Neutrophil (primary cell): ENCODE data around the gene SYNGR2.

Experiments used
- H3K27ac ChIP-seq: fragments of 200-600 bp; sonication (generic); 2 replicates; pipeline ENCODE4 v1.5.1; 2016; ENCODE audit warnings: mild to moderate bottlenecking, moderate library complexity
- H3K27me3 ChIP-seq: fragments of 200-600 bp; sonication (generic); 2 replicates; pipeline ENCODE4 v1.6.0; 2016; ENCODE audit warnings: mild to moderate bottlenecking
- H3K36me3 ChIP-seq: fragments of 200-600 bp; sonication (generic); 2 replicates; pipeline ENCODE4 v1.5.1; 2017
- H3K4me1 ChIP-seq, 2 experiments: fragments of 200-600 bp in 1 of 2; sonication (generic) in 1 of 2; 1 replicate in 1 of 2; 2 replicates in 1 of 2; pipeline versions ENCODE4 v1.5.1 to v1.6.1; 2013 to 2016; ENCODE audit warnings: low read depth in 1 of 2, low read length in 1 of 2, mild to moderate bottlenecking in 1 of 2, moderate library complexity in 1 of 2; ENCODE audit not compliant: control insufficient read depth in 1 of 2, insufficient read depth in 1 of 2
- H3K4me3 ChIP-seq, 2 experiments: fragments of 200-600 bp in 1 of 2; sonication (generic) in 1 of 2; 1 replicate in 1 of 2; 2 replicates in 1 of 2; pipeline ENCODE4 v1.5.1; 2013 to 2016; ENCODE audit warnings: low read depth in 1 of 2, low read length in 1 of 2, mild to moderate bottlenecking in 1 of 2, moderate library complexity in 1 of 2
- H3K9me3 ChIP-seq: fragments of 200-600 bp; sonication (generic); 2 replicates; pipeline ENCODE4 v1.5.1; 2016
- TF ChIP-seq, protein P1 (sequence below): fragments of 200-600 bp; sonication (generic); IDR thresholded peaks from 2 replicates; pipeline ENCODE4 v1.5.1; 2016; ENCODE audit warnings: antibody characterized with exemption

The SYNGR2 gene

DNA sequence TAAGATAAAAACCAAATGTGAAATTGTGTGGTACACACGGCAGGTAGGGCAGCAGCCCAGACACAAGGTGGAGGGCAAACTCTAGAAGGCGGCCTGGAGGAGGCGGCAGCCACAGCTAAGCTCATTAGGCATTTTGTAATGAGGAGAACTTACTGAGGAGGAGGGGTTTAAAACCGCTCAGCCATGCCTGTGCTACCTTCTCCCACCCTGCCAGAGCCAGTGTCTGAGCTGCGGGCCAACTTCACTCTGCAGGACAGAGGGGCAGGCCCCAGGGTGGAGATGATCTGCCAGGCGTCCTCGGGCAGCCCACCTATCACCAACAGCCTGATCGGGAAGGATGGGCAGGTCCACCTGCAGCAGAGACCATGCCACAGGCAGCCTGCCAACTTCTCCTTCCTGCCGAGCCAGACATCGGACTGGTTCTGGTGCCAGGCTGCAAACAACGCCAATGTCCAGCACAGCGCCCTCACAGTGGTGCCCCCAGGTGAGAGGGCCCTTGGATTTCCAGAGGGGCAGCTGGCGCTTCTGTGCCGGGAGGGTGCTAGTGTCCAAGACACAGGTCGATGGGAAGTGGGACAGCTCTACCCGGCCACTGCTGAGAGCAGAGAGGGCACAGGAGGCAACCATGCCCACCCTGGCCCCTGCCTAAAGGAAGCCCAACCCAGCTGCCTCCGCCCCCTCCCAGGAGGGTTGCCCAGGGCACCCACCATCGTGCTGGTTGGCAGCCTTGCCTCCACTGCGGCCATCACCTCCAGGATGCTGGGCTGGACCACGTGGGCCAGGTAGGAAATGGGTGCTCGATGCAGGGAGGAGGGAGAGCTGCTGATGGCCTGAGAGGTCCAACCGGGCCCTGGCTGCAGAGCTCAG lies 4.3 kb upstream of the SYNGR2 start:
- H3K27ac ChIP-seq, result no peak overlapping the region
- H3K36me3 ChIP-seq, result no peaks in the 10 kb centered on the region
- H3K27me3 ChIP-seq, result no peaks in the 10 kb centered on the region
- no peak overlapping the region for H3K4me3 ChIP-seq
- TF ChIP-seq, protein P1, sequence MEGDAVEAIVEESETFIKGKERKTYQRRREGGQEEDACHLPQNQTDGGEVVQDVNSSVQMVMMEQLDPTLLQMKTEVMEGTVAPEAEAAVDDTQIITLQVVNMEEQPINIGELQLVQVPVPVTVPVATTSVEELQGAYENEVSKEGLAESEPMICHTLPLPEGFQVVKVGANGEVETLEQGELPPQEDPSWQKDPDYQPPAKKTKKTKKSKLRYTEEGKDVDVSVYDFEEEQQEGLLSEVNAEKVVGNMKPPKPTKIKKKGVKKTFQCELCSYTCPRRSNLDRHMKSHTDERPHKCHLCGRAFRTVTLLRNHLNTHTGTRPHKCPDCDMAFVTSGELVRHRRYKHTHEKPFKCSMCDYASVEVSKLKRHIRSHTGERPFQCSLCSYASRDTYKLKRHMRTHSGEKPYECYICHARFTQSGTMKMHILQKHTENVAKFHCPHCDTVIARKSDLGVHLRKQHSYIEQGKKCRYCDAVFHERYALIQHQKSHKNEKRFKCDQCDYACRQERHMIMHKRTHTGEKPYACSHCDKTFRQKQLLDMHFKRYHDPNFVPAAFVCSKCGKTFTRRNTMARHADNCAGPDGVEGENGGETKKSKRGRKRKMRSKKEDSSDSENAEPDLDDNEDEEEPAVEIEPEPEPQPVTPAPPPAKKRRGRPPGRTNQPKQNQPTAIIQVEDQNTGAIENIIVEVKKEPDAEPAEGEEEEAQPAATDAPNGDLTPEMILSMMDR, result no peak
- no peaks in the 10 kb centered on the region for H3K9me3 ChIP-seq
- peaks cover 16 to 23% of the 10 kb centered on the region in 2 experiments for H3K4me1 ChIP-seq

DNA sequence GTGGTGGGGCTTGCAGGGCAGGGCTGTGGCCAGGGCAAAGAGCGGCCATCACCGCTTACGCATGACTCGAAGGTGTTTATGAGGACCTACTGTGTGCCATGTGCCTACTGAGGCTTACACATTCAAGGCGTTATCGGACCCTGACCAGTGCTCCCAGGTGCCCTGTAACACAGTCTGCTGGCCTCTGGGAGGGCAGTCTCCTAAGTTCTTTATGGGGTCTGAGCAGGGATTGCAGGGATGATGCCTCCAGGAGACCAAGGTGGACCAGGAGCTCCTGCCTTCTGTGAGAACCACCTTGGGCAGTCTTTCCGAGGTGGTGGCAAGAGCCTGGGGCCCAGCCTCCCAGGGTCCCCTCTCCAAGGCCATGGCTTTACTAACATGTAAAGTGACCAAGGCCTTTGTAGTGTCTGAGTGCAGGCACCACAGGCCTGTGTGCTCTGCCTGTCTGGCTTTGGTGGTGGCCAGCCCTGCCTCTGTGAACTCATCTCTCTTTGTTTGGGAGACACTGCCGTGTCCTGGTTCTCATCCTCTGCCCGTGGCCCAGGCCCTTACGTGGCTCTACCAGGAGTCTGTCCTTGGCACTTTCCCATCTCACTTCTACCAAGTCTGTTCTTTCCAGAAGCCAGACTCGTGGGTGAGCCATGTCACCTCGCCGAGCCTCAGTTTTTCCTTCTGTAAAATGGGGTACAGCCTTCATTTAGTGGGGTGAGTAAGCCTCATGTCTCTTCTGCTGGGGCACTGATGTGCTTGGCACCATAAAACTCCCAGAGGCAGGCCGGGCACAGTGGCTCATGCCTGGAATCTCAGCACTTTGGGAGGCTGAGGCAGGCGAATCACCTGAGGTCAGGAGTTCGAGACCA lies 3.4 kb upstream of the SYNGR2 start:
- Histone ChIP-seq H3K36me3 (no peaks in the 10 kb centered on the region), H3K9me3 (no peaks in the 10 kb centered on the region), H3K27ac (no peak overlapping the region), H3K27me3 (no peaks in the 10 kb centered on the region), H3K4me3 (no peak overlapping the region), H3K4me1 (peaks cover 16 to 24% of the 10 kb centered on the region in 2 experiments)
- TF ChIP-seq, protein P1, result no peak

DNA sequence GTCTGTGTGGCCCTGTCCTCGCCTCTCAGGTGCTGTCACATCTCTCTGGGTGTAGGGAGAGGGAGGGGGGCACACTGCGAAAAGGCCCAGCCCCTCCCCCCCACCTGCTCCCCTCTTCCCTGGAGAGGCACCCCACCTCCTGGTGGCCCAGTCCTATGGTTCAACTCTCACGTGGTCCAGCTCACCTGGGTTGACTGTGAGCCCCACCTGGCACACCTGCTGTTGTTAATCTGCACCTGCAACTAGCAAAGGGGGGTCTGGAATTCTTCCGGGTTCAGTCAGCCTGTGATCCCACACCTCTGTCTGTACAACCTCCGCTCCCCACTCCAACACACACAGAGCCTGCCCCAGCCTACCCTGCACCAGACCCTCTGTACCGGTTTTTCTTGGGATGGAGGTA lies 2.0 kb upstream of the SYNGR2 start:
- Histone ChIP-seq H3K36me3 (peaks cover 8% of the 10 kb centered on the region), H3K27me3 (no peaks in the 10 kb centered on the region), H3K9me3 (no peaks in the 10 kb centered on the region), H3K4me1 (peaks cover 30 to 38% of the 10 kb centered on the region in 2 experiments), H3K27ac (no peak overlapping the region), H3K4me3 (no peak overlapping the region)
- TF ChIP-seq, protein P1, result no peak

DNA sequence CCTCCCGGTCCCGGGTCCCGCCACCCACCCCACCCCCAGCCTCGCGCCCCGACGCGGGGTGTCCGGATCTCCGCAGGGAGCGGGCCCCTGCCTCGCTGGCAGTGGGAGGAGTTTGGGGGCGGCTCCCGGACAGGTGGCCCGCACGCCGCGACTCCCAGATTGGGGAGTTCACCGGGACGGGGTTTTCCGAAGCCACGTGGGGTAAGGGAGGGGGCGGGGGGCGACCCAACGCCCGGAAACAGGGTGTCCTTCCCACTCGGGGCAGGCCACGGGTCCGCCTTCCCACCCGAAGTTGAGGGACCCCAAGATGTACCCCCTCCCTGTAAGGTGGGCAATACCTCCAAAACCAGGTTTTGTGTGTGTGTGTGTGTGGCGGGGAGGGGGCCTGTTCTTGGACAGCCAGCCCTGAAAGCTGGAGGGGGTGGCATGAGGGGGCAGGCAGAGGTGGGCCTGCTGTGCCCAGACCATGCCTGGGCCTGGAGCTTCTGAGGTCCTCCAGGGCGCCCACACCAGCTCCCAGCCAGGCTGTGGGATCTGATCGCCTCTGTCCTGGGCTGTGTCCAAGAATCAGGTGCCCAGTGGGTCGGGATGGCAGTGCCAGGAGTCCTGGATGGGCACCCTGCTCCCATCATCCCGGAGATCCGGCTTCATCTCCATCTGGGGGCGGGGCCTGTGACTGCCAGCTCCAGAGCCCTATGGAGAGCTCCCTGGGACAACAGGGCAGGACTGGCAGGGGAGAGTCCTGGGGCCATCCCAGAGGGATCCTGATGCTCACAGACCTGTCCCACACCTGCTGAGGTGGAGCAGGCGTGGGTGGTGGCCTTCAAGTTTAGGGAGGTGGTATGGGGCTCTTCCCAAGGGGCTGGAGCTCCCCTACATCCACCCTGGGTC lies 767 bp downstream of the SYNGR2 start:
- peaks cover 58 to 61% of the 10 kb centered on the region in 2 experiments for H3K4me1 ChIP-seq
- peak overlapping the region; percentile 79 for H3K27ac ChIP-seq
- H3K27me3 ChIP-seq, result no peaks in the 10 kb centered on the region
- no peaks in the 10 kb centered on the region for H3K9me3 ChIP-seq
- H3K36me3 ChIP-seq, result peaks cover 20% of the 10 kb centered on the region
- peak overlapping the region; percentile 60 to 79 for H3K4me3 ChIP-seq
- TF ChIP-seq, protein P1, result no peak
